H1 (cell line): ENCODE measurements around the gene CNR1. TPM values are rescaled to one million over a fixed set of nuclear protein-coding genes. Genes with fewer than 3 reads are reported as not detected.

ENCODE experiments used
- CTCF ChIA-PET: fragments of 300-600 bp; sonication (Branson Sonifier 250); formaldehyde crosslinking; loops from one replicate; lab custom pipeline; 2021; ENCODE audit not compliant: partially characterized antibody; lab: Charles Lee
- POLR2A ChIA-PET: fragments of 300-600 bp; sonication (Branson Sonifier 250); formaldehyde crosslinking; loops from one replicate; lab custom pipeline; 2021; ENCODE audit warnings: inconsistent platforms; ENCODE audit not compliant: partially characterized antibody; lab: Charles Lee
- DNase-seq, 2 experiments: peaks; one replicate each; pipeline versions ENCODE4 v3.0.0 to v3.0.0-alpha.2; 2010 to 2022; ENCODE audit warnings: low spot score in 2 of 2, low read depth in 1 of 2, mixed read lengths in 1 of 2
- FAIRE-seq: peaks from 2 replicates; lab custom pipeline; 2011; peaks lifted over from hg19 to GRCh38; lab: Jason Lieb, UNC
- H2AFZ ChIP-seq: 2 replicates; pipeline ENCODE4 v1.8.1; 2012; ENCODE audit warnings: low read length, inconsistent platforms
- H2AK5ac ChIP-seq: 2 replicates; pipeline ENCODE4 v1.6.1; 2013; ENCODE audit warnings: low read depth, low read length
- H2BK120ac ChIP-seq: replicated peaks from 2 replicates; pipeline ENCODE3; 2013; ENCODE audit warnings: low read depth, low read length, inconsistent platforms
- H2BK12ac ChIP-seq: 2 replicates; pipeline ENCODE4 v1.6.1; 2013; ENCODE audit warnings: low read depth, low read length
- H2BK15ac ChIP-seq: 2 replicates; pipeline ENCODE4 v1.6.1; 2013; ENCODE audit warnings: low read length
- H2BK20ac ChIP-seq: 2 replicates; pipeline ENCODE4 v1.6.1; 2013; ENCODE audit warnings: low read length
- H2BK5ac ChIP-seq: 2 replicates; pipeline ENCODE4 v1.6.1; 2013; ENCODE audit warnings: low read depth, low read length
- H3K14ac ChIP-seq: 2 replicates; pipeline ENCODE4 v1.6.1; 2013; ENCODE audit warnings: inconsistent platforms; ENCODE audit not compliant: insufficient read length
- H3K18ac ChIP-seq: 2 replicates; pipeline ENCODE4 v1.6.1; 2013; ENCODE audit warnings: low read length; ENCODE audit errors: extremely low read depth
- H3K23ac ChIP-seq: 2 replicates; pipeline ENCODE4 v1.6.1; 2013; ENCODE audit warnings: inconsistent platforms; ENCODE audit not compliant: insufficient read length
- H3K23me2 ChIP-seq: 2 replicates; pipeline ENCODE4 v1.6.1; 2013; ENCODE audit warnings: low read depth, low read length
- H3K27ac ChIP-seq: 2 replicates; pipeline ENCODE4 v1.6.1; 2011; ENCODE audit warnings: low read depth, low read length, inconsistent platforms
- H3K27me3 ChIP-seq, 4 experiments: replicated peaks in 1 of 4; 1 replicate in 1 of 4; 2 replicates in 3 of 4; pipeline versions ENCODE4 v1.6.1 to v1.8.1; 2011 to 2013; ENCODE audit warnings: low read length in 3 of 4, mild to moderate bottlenecking in 3 of 4, inconsistent platforms in 2 of 4, mixed read lengths in 2 of 4, moderate library complexity in 1 of 4; ENCODE audit not compliant: control insufficient read depth in 3 of 4, insufficient read depth in 3 of 4; ENCODE audit errors: extremely low read depth in 1 of 4
- H3K36me3 ChIP-seq, 4 experiments: 2 replicates each; pipeline versions ENCODE4 v1.6.1 to v1.8.1; 2011 to 2013; ENCODE audit warnings: mild to moderate bottlenecking in 4 of 4, low read length in 3 of 4, moderate library complexity in 2 of 4, control low read depth in 1 of 4, inconsistent platforms in 1 of 4; ENCODE audit not compliant: insufficient read depth in 4 of 4, control insufficient read depth in 2 of 4
- H3K4ac ChIP-seq: replicated peaks from 2 replicates; pipeline ENCODE3; 2013; ENCODE audit warnings: low read length, low read depth, mixed read lengths, inconsistent platforms; ENCODE audit not compliant: insufficient read length
- H3K4me1 ChIP-seq, 4 experiments: replicated peaks in 1 of 4; 1 replicate in 1 of 4; 2 replicates in 3 of 4; pipeline versions ENCODE4 v1.6.1 to v1.8.1; 2011 to 2013; ENCODE audit warnings: low read length in 3 of 4, inconsistent platforms in 2 of 4, mixed read lengths in 1 of 4; ENCODE audit not compliant: insufficient read depth in 4 of 4, control insufficient read depth in 3 of 4
- H3K4me2 ChIP-seq, 2 experiments: 2 replicates each; pipeline versions ENCODE4 v1.6.1 to v1.8.1; 2011 to 2013; ENCODE audit warnings: low read depth in 2 of 2, low read length in 2 of 2, control low read depth in 1 of 2, inconsistent platforms in 1 of 2, mild to moderate bottlenecking in 1 of 2; ENCODE audit not compliant: insufficient read depth in 1 of 2
- H3K4me3 ChIP-seq, 4 experiments: fragments of 200-600, 300-600 bp in 1 of 4; sonication (generic), shearing (Covaris generic), sonication (Bioruptor Twin) in 1 of 4; 2 replicates each; pipeline versions ENCODE4 v1.5.1 to v1.8.1; 2011 to 2016; ENCODE audit warnings: low read length in 4 of 4, low read depth in 3 of 4, control low read depth in 2 of 4, inconsistent platforms in 2 of 4, mild to moderate bottlenecking in 2 of 4, mixed read lengths in 1 of 4, moderate library complexity in 1 of 4; ENCODE audit not compliant: insufficient read depth in 2 of 4; ENCODE audit errors: extremely low read depth in 1 of 4
- H3K56ac ChIP-seq: replicated peaks from 2 replicates; pipeline ENCODE3; 2013; ENCODE audit warnings: low read depth, mild to moderate bottlenecking, mixed read lengths, low read length, inconsistent platforms; ENCODE audit not compliant: insufficient read length
- H3K79me1 ChIP-seq: 2 replicates; pipeline ENCODE4 v1.6.1; 2013; ENCODE audit warnings: low read depth, low read length, control low read depth
- H3K79me2 ChIP-seq, 2 experiments: 2 replicates each; pipeline versions ENCODE4 v1.6.1 to v1.8.1; 2012 to 2013; ENCODE audit warnings: low read length in 2 of 2, mild to moderate bottlenecking in 2 of 2, inconsistent platforms in 1 of 2; ENCODE audit not compliant: insufficient read depth in 2 of 2, control insufficient read depth in 1 of 2
- H3K9ac ChIP-seq, 4 experiments: replicated peaks in 1 of 4; 1 replicate in 1 of 4; 2 replicates in 3 of 4; pipeline versions ENCODE4 v1.6.1 to v1.8.1; 2011 to 2013; ENCODE audit warnings: low read depth in 3 of 4, low read length in 3 of 4, control low read depth in 2 of 4, mild to moderate bottlenecking in 2 of 4, moderate library complexity in 2 of 4, inconsistent platforms in 1 of 4; ENCODE audit errors: extremely low read depth in 1 of 4
- H3K9me3 ChIP-seq, 2 experiments: 2 replicates each; pipeline versions ENCODE4 v1.6.1 to v1.8.1; 2012 to 2013; ENCODE audit warnings: mild to moderate bottlenecking in 2 of 2, moderate library complexity in 2 of 2, control low read depth in 1 of 2, inconsistent platforms in 1 of 2, low read depth in 1 of 2, low read length in 1 of 2, mixed read lengths in 1 of 2; ENCODE audit not compliant: insufficient read depth in 2 of 2
- H4K20me1 ChIP-seq, 2 experiments: replicated peaks in 1 of 2; 2 replicates each; pipeline versions ENCODE3 to v1.8.1; 2011 to 2013; ENCODE audit warnings: inconsistent platforms in 2 of 2, low read length in 2 of 2, mild to moderate bottlenecking in 1 of 2; ENCODE audit not compliant: insufficient read depth in 2 of 2, control insufficient read depth in 1 of 2
- H4K5ac ChIP-seq: 2 replicates; pipeline ENCODE4 v1.6.1; 2013; ENCODE audit warnings: low read length, low read depth, mixed read lengths, inconsistent platforms; ENCODE audit not compliant: insufficient read length
- H4K8ac ChIP-seq: 2 replicates; pipeline ENCODE4 v1.8.0; 2013; ENCODE audit warnings: mild to moderate bottlenecking, moderate library complexity, low read length, inconsistent platforms; ENCODE audit not compliant: insufficient read depth; ENCODE audit errors: extremely low read depth
- H4K91ac ChIP-seq: replicated peaks from 2 replicates; pipeline ENCODE3; 2013; ENCODE audit warnings: low read length, mixed read lengths, inconsistent platforms; ENCODE audit not compliant: insufficient read length
- SIN3A ChIP-seq, 2 experiments: IDR thresholded peaks in 1 of 2; conservative IDR thresholded peaks in 1 of 2; 2 replicates each; pipeline ENCODE4 v1.6.1; 2011 to 2012; ENCODE audit warnings: low read length in 2 of 2, improper control_type of control experiment in 1 of 2, low read depth in 1 of 2, mild to moderate bottlenecking in 1 of 2
- SIX5 ChIP-seq: IDR thresholded peaks from 2 replicates; pipeline ENCODE4 v1.6.1; 2011; ENCODE audit warnings: mild to moderate bottlenecking, low read depth, low read length
- WGBS, 2 experiments: shearing (Covaris generic) in 1 of 2; methylation state at CpG; one replicate each; pipeline versions ENCODE4 v1.1.6 to v1.1.7; 2013 to 2015; ENCODE audit warnings: low lambda C conversion rate in 2 of 2, mixed read lengths in 2 of 2, inconsistent platforms in 1 of 2, low coverage in 1 of 2, missing lambda C conversion rate in 1 of 2; ENCODE audit not compliant: insufficient replicate concordance in 2 of 2, insufficient coverage in 1 of 2, insufficient read length in 1 of 2; ENCODE audit errors: extremely low coverage in 1 of 2, missing lambda C conversion rate in 1 of 2; 5-methylcytosine and 5-hydroxymethylcytosine counted together
- polyA plus RNA-seq, 7 experiments: library from polyadenylated mRNA; depleted of rRNA in 3 of 7; stranded (reverse) in 5 of 7; unstranded in 2 of 7; fragments of >200 nt in 5 of 7; fragments of 200-250 nt in 2 of 7; gene quantifications; 1 replicate in 5 of 7; 2 replicates in 1 of 7; 4 replicates in 1 of 7; pipeline versions ENCODE4 v1.2.1 to v1.2.3, GENCODE V29; 2011 to 2013; ENCODE audit warnings: missing spikeins in 2 of 7, mixed read lengths in 2 of 7
- total RNA-seq: library from RNA; stranded (reverse); fragmentation: NEBNext Ultra II Directional; extraction: Animal tissue kit (Norgen Biotek cat#: 25700); gene quantifications from 2 replicates; pipeline ENCODE4 v1.2.1, GENCODE V29; 2021

CNR1 gene
- total and polyA plus RNA-seq, 2 of the 8 experiments (the other 6 are each of a cell fraction or from before 2014, with no cell fraction given), result 0.83 to 3.1 TPM

DNA sequence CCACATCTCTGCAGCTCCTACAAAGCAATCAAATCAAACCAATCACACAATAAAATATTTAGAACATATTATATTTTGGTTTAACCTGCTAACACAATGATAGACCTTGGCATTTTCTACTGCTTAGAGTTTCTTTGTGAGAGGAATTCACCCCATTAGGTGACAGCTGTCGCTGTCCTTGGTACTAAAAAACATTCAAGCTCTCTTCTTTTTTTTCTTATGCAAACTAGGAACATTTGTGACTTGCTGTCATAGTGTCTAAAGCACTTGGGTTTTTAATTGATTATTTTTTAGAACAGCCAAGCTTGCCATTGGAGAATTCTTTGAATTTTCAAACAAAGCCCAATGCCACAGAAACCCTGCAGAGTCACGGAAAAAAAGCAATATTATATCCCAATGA, 46.4 kb downstream of the CNR1 start:
- Histone ChIP-seq H2BK15ac (no peak overlapping the region), H3K4me2 (no peak overlapping the region), H2BK20ac (no peak overlapping the region), H3K4ac (no peak overlapping the region), H3K23ac (no peak overlapping the region), H3K4me3 (no peak overlapping the region), H3K4me1 (peaks cover 0 to 5% (median 2%) of the 10 kb centered on the region in 4 experiments; a peak in 2 of 7 replicates), H3K27me3 (no peaks in the 10 kb centered on the region), H4K91ac (no peak overlapping the region), H3K36me3 (no peaks in the 10 kb centered on the region), H2BK12ac (no peak overlapping the region), H2AK5ac (no peak overlapping the region), H4K8ac (no peak overlapping the region), H3K79me2 (no peaks in the 10 kb centered on the region), H3K79me1 (no peaks in the 10 kb centered on the region), H3K14ac (no peak overlapping the region), H3K9ac (no peak overlapping the region), H3K18ac (no peak overlapping the region), H2BK5ac (no peak overlapping the region), H4K5ac (no peak overlapping the region), H3K56ac (no peak overlapping the region), H3K9me3 (no peaks in the 10 kb centered on the region), H3K27ac (no peak overlapping the region), H2AFZ (no peak overlapping the region), H2BK120ac (no peak overlapping the region), H3K23me2 (no peaks in the 10 kb centered on the region), H4K20me1 (no peaks in the 10 kb centered on the region)
- peak; percentile 57 for FAIRE-seq
- TF ChIP-seq SIN3A (conservative IDR thresholded peaks at IDR 0.05 in 1 of 2, IDR thresholded peaks at IDR 0.05 in 1 of 2; ENCODE audit: low read depth in 1 of 2, low read length in 2 of 2) (peak; percentile 93 to 95), SIX5 (no peak)
- DNase-seq, result no peak
- ChIA-PET CTCF (no interaction called here), POLR2A (no interaction called here)
- 65% methylated on average over 2 of the region's 2 CpGs; no CpG with 5 or more reads in 1 of the 2 experiments for WGBS, 2 experiments
